Measurements from ENCODE around the gene INO80E. TPM values are rescaled to one million over a fixed set of nuclear protein-coding genes. Genes with fewer than 3 reads are reported as not detected.
"Not testable (repeated sequence)": the region's sequence is repeated elsewhere in the genome, so short reads cannot be mapped to it uniquely, and the experiment has no call there.

Gene INO80E
- total RNA-seq, 1 experiment from 2014 or later: 97.4 TPM

GRCh38 chr16:30012598-30012997 lies 16.6 kb downstream of the INO80E start:
- DNase-seq, H3K27me3 ChIP-seq, H3K4me3 ChIP-seq: not testable (repeated sequence)

GRCh38 chr16:30015450-30015849 lies 19.4 kb downstream of the INO80E start:
- H3K4me3 ChIP-seq, H3K9me3 ChIP-seq, H3K27me3 ChIP-seq, H3K36me3 ChIP-seq, DNase-seq: not testable (repeated sequence)

More at GRCh38 chr16:30012598-30012997, 16.6 kb downstream of the INO80E start:
- not testable (repeated sequence) for H3K36me3 ChIP-seq, H3K9me3 ChIP-seq

- H3K4me3 ChIP-seq: no peak overlapping the region
- H3K27me3 ChIP-seq: no peaks in the 10 kb centered on the region
- H3K36me3 ChIP-seq: no peaks in the 10 kb centered on the region
- H3K9me3 ChIP-seq: no peaks in the 10 kb centered on the region
- DNase-seq: no peak
Observed at GRCh38 chr16:30016555-30017276, 20.7 kb downstream of the INO80E start.

GRCh38 chr16:30017277-30017656 lies 21.2 kb downstream of the INO80E start:
- H3K4me3 ChIP-seq: no peak overlapping the region
- no peaks in the 10 kb centered on the region for H3K9me3 ChIP-seq
- no peak for DNase-seq
- H3K27me3 ChIP-seq: no peaks in the 10 kb centered on the region
- H3K36me3 ChIP-seq: no peaks in the 10 kb centered on the region

GRCh38 chr16:30017937-30018336 lies 21.9 kb downstream of the INO80E start:
- not testable (repeated sequence) for H3K27me3 ChIP-seq, H3K9me3 ChIP-seq, H3K36me3 ChIP-seq, H3K4me3 ChIP-seq, DNase-seq

- peak; percentile 57 for DNase-seq
- H3K9me3 ChIP-seq: no peaks in the 10 kb centered on the region
- H3K27me3 ChIP-seq: no peaks in the 10 kb centered on the region
- no peak overlapping the region for H3K4me3 ChIP-seq
- H3K36me3 ChIP-seq: no peaks in the 10 kb centered on the region
Observed at GRCh38 chr16:30018731-30019158, 22.7 kb downstream of the INO80E start.

GRCh38 chr16:30022887-30023286 lies 26.8 kb downstream of the INO80E start, which contains the start of gene C16orf92:
Gene C16orf92 (plus strand): TSS chr16:30023198. CDS start chr16:30023341, 143 bp downstream.
- no peak for DNase-seq
- H3K36me3 ChIP-seq: no peaks in the 10 kb centered on the region
- H3K4me3 ChIP-seq: no peak within 1 kb of the TSS

GRCh38 chr16:30023586-30023985 lies 27.5 kb downstream of the INO80E start:
- H3K4me3 ChIP-seq: no peak overlapping the region
- peaks cover 9% of the 10 kb centered on the region for H3K27me3 ChIP-seq
- DNase-seq: no peak
- H3K36me3 ChIP-seq: no peaks in the 10 kb centered on the region
- H3K9me3 ChIP-seq: no peaks in the 10 kb centered on the region

More at GRCh38 chr16:30022887-30023286, 26.8 kb downstream of the INO80E start, which contains the start of gene C16orf92:
- H3K9me3 ChIP-seq: no peaks in the 10 kb centered on the region
- peaks cover 9% of the 10 kb centered on the region for H3K27me3 ChIP-seq

- H3K9me3 ChIP-seq: no peaks in the 10 kb centered on the region
- no peaks in the 10 kb centered on the region for H3K36me3 ChIP-seq
- DNase-seq: no peak
- H3K4me3 ChIP-seq: no peak overlapping the region
- peaks cover 9% of the 10 kb centered on the region for H3K27me3 ChIP-seq
Observed at GRCh38 chr16:30024451-30024850, 28.4 kb downstream of the INO80E start.

GRCh38 chr16:30025156-30025555 lies 29.1 kb downstream of the INO80E start:
- H3K27me3 ChIP-seq: peaks cover 9% of the 10 kb centered on the region
- H3K4me3 ChIP-seq: no peak overlapping the region
- H3K36me3 ChIP-seq: no peaks in the 10 kb centered on the region
- no peaks in the 10 kb centered on the region for H3K9me3 ChIP-seq
- DNase-seq: no peak

- Histone ChIP-seq H3K36me3 (no peaks in the 10 kb centered on the region), H3K9me3 (no peaks in the 10 kb centered on the region), H3K27me3 (peaks cover 9% of the 10 kb centered on the region), H3K4me3 (no peak overlapping the region)
- DNase-seq: no peak
Observed at GRCh38 chr16:30025574-30025973, 29.5 kb downstream of the INO80E start.

GRCh38 chr16:30026449-30026848 lies 30.4 kb downstream of the INO80E start:
- DNase-seq: no peak
- H3K27me3 ChIP-seq: peaks cover 11% of the 10 kb centered on the region

GRCh38 chr16:30027588-30028437 lies 31.8 kb downstream of the INO80E start:
- no peaks in the 10 kb centered on the region for H3K9me3 ChIP-seq
- H3K27me3 ChIP-seq: peaks cover 14% of the 10 kb centered on the region
- no peak for DNase-seq
- no peaks in the 10 kb centered on the region for H3K36me3 ChIP-seq
- no peak overlapping the region for H3K4me3 ChIP-seq

More at GRCh38 chr16:30026449-30026848, 30.4 kb downstream of the INO80E start:
- Histone ChIP-seq H3K4me3 (no peak overlapping the region), H3K36me3 (no peaks in the 10 kb centered on the region), H3K9me3 (no peaks in the 10 kb centered on the region)

GRCh38 chr16:30028438-30029076 lies 32.5 kb downstream of the INO80E start:
- no peak for DNase-seq
- H3K36me3 ChIP-seq: no peaks in the 10 kb centered on the region

GRCh38 chr16:30030011-30030685 lies 34.1 kb downstream of the INO80E start:
- no peak overlapping the region for H3K4me3 ChIP-seq
- no peaks in the 10 kb centered on the region for H3K9me3 ChIP-seq
- H3K36me3 ChIP-seq: no peaks in the 10 kb centered on the region
- H3K27me3 ChIP-seq: peaks cover 21% of the 10 kb centered on the region
- no peak for DNase-seq

More at GRCh38 chr16:30028438-30029076, 32.5 kb downstream of the INO80E start:
- Histone ChIP-seq H3K4me3 (no peak overlapping the region), H3K9me3 (no peaks in the 10 kb centered on the region), H3K27me3 (peaks cover 15% of the 10 kb centered on the region)

- DNase-seq: no peak
- no peak within 1 kb of the TSS for H3K4me3 ChIP-seq
- no peaks in the 10 kb centered on the region for H3K9me3 ChIP-seq
- H3K36me3 ChIP-seq: no peaks in the 10 kb centered on the region
- peaks cover 14% of the 10 kb centered on the region for H3K27me3 ChIP-seq
Observed at GRCh38 chr16:30030841-30031413, 34.9 kb downstream of the INO80E start, which contains the start of gene TLCD3B. Gene TLCD3B (minus strand): TSS chr16:30031271. CDS start chr16:30030527, 744 bp downstream.
